Measurements from ENCODE around the gene FBXO45.

DNA sequence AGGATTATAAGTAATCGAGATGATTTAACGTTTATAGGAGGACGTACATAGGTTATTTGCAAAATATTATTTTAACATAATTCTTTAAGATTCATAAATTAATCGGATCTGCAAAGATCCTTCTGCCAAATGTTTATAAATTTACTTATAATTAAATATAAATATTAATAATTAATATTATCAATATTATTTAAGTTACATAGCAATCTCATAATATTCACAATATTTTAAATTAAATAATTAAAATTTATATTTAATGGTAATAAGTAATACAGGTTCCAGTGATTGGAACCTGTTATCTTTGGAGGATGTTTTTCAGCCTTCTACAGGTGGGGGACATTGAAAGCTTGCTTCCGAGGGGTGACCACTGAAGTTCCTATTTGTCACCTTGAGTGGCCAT lies 16.2 kb upstream of the FBXO45 start:
- TF ChIP-seq, protein P1, sequence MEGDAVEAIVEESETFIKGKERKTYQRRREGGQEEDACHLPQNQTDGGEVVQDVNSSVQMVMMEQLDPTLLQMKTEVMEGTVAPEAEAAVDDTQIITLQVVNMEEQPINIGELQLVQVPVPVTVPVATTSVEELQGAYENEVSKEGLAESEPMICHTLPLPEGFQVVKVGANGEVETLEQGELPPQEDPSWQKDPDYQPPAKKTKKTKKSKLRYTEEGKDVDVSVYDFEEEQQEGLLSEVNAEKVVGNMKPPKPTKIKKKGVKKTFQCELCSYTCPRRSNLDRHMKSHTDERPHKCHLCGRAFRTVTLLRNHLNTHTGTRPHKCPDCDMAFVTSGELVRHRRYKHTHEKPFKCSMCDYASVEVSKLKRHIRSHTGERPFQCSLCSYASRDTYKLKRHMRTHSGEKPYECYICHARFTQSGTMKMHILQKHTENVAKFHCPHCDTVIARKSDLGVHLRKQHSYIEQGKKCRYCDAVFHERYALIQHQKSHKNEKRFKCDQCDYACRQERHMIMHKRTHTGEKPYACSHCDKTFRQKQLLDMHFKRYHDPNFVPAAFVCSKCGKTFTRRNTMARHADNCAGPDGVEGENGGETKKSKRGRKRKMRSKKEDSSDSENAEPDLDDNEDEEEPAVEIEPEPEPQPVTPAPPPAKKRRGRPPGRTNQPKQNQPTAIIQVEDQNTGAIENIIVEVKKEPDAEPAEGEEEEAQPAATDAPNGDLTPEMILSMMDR (conservative IDR thresholded peaks at IDR 0.05 in 1 of 2, IDR thresholded peaks at IDR 0.05 in 1 of 2; ENCODE audit: extremely low read depth in 1 of 2, insufficient read depth in 1 of 2, low read depth in 1 of 2, low read length in 2 of 2), result no peak
- TF ChIP-seq EZH2 (IDR thresholded peaks at IDR 0.05; ENCODE audit: borderline replicate concordance, low read length), result no peak
